NCI-H748 (cell line): ENCODE results near the gene IRAK1BP1.
A peak's percentile ranks its signal among the peaks of the same experiment; 100 is the strongest.

Experiments used
- DNase-seq: peaks from one replicate; lab custom pipeline; 2025; ENCODE audit not compliant: unreplicated experiment; lab: John Stamatoyannopoulos, UW

The IRAK1BP1 gene

GRCh38 chr6:78867370-78868040 is at the start of gene IRAK1BP1:
Gene IRAK1BP1, plus strand, starts transcription at chr6:78867551. Its CDS starts 26 bp downstream, at chr6:78867577.
- DNase-seq = peak; percentile 97

- DNase-seq = no peak
These were observed 43.3 kb upstream of the IRAK1BP1 start for GRCh38 chr6:78824045-78824444.

- no peak for DNase-seq
These were observed 37.9 kb upstream of the IRAK1BP1 start for GRCh38 chr6:78829407-78829806.

GRCh38 chr6:78830805-78831204 is 36.5 kb upstream of the IRAK1BP1 start:
- DNase-seq = no peak

GRCh38 chr6:78831492-78831891 is 35.9 kb upstream of the IRAK1BP1 start:
- no peak for DNase-seq

GRCh38 chr6:78832091-78832808 is 35.1 kb upstream of the IRAK1BP1 start:
- DNase-seq = no peak

- DNase-seq = peak; percentile 48
These were observed 31.5 kb upstream of the IRAK1BP1 start for GRCh38 chr6:78835817-78836216.

- no peak for DNase-seq
These were observed 30.8 kb upstream of the IRAK1BP1 start for GRCh38 chr6:78836598-78836997.

- no peak for DNase-seq
These were observed 26.2 kb upstream of the IRAK1BP1 start for GRCh38 chr6:78841111-78841510.

GRCh38 chr6:78842953-78843352 is 24.4 kb upstream of the IRAK1BP1 start:
- DNase-seq = no peak

- DNase-seq = no peak
These were observed 22.5 kb upstream of the IRAK1BP1 start for GRCh38 chr6:78844899-78845298.

- DNase-seq = no peak
These were observed 21.8 kb upstream of the IRAK1BP1 start for GRCh38 chr6:78845567-78845966.

- DNase-seq = no peak
These were observed 16.7 kb upstream of the IRAK1BP1 start for GRCh38 chr6:78850621-78851020.

GRCh38 chr6:78851156-78851555 is 16.2 kb upstream of the IRAK1BP1 start:
- no peak for DNase-seq

- no peak for DNase-seq
These were observed 12.8 kb upstream of the IRAK1BP1 start for GRCh38 chr6:78854546-78854945.

- peak; percentile 34 for DNase-seq
These were observed 8.9 kb upstream of the IRAK1BP1 start for GRCh38 chr6:78858339-78858938.

- no peak for DNase-seq
These were observed 5.8 kb upstream of the IRAK1BP1 start for GRCh38 chr6:78861509-78861908.

- DNase-seq = no peak
These were observed 3.8 kb upstream of the IRAK1BP1 start for GRCh38 chr6:78863576-78863975.

- DNase-seq = no peak
These were observed 2.4 kb upstream of the IRAK1BP1 start for GRCh38 chr6:78864957-78865356.

- no peak for DNase-seq
These were observed 356 bp upstream of the IRAK1BP1 start for GRCh38 chr6:78867020-78867369.

- DNase-seq = peak; percentile 42
These were observed 765 bp downstream of the IRAK1BP1 start for GRCh38 chr6:78868116-78868515.

GRCh38 chr6:78875505-78875904 is 8.2 kb downstream of the IRAK1BP1 start:
- DNase-seq = no peak
